Measurements from ENCODE around the gene DTX3. TPM values are rescaled to one million over a fixed set of nuclear protein-coding genes. Genes with fewer than 3 reads are reported as not detected.

DTX3 gene
- total RNA-seq, 1 experiment from 2014 or later, result 67.5 TPM

DNA sequence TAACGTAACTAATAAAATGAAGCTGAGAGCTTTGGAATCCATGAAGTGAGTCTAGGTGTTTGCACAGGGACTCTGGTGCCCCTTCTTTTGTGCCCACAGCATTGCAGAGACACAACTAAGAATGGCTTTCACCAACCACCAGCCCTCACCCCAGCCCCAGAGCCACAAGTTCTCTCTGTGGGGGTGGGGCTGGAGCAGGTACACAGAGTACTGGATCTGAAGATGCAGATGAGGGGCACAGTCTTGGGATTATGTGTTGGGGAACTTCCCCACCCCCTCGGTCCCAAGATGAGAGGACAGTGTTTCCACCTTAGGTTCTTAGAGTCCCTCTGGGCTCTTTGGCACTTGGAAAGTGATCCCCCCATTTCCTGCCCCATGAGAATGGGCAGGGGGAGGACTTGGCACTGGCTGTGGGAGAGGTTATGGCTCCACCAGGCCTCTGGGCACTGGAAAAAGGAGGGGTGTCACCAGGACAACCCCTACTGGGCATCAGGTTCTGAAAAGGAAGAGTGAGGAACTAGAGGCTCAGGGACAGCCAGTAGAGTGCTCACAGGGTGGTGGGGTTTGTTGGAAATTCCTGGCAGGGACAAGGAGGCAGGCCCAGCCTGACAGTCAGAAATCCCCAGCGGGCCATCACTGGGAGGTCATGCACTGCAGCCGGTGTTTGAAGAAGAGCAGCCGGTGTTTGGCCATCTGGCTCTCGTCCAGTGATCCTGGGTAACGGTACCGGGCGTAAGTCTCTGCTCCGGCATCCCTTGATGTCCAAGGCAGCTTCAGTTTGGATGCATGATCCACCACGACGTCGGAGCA, 21.7 kb downstream of the DTX3 start:
- peak overlapping the region in 1 of 2 experiments; percentile 46; a peak in 2 of 5 replicates for H3K4me3 Mint-ChIP-seq

More for the DNA sequence above, 21.7 kb downstream of the DTX3 start:
- H3K23ac ChIP-seq (ENCODE audit: insufficient read length, low read depth, low read length), result no peak overlapping the region
- Mint-ChIP-seq H3K27ac (peak overlapping the region in 1 of 3 experiments; percentile 68; a peak in 1 of 7 replicates), H3K27me3 (ENCODE audit: low read depth) (peaks cover 97% of the 10 kb centered on the region), H3K4me1 (peaks cover 9 to 33% of the 10 kb centered on the region in 2 experiments), H3K36me3 (ENCODE audit: insufficient read depth in 1 of 3, low read depth in 3 of 3) (no peaks in the 10 kb centered on the region; a peak in 3 of 7 replicates), H3K9me3 (no peaks in the 10 kb centered on the region)
- H3K9ac ChIP-seq (ENCODE audit: extremely low read depth, insufficient read length, low read length), result no peak overlapping the region
- no peak overlapping the region for H3K18ac ChIP-seq (ENCODE audit: insufficient read length, low read depth, low read length)
- no peaks in the 10 kb centered on the region for H3K9me3 ChIP-seq (ENCODE audit: control insufficient read depth, low read depth, low read length)
- H2BK15ac ChIP-seq (ENCODE audit: low read depth, low read length), result no peak overlapping the region
- H4K8ac ChIP-seq (replicated peaks; ENCODE audit: insufficient read length, low read depth, low read length), result no peak overlapping the region
- H3K23me2 ChIP-seq (ENCODE audit: insufficient read length, low read depth, low read length, poor library complexity, severe bottlenecking), result peaks cover 12% of the 10 kb centered on the region
- no peak overlapping the region for H3K14ac ChIP-seq (ENCODE audit: insufficient read depth, low read length)
- peak; percentile 30 for DNase-seq
- H3K79me2 ChIP-seq (ENCODE audit: insufficient read depth, low read length), result no peaks in the 10 kb centered on the region
- H4K91ac ChIP-seq (ENCODE audit: insufficient read length, low read depth, low read length), result no peak overlapping the region
- no peak overlapping the region for H2AK5ac ChIP-seq (ENCODE audit: insufficient read length, low read length)
- no peaks in the 10 kb centered on the region for H3K4me1 ChIP-seq (ENCODE audit: insufficient read depth, low read length)
- H3K4me2 ChIP-seq (ENCODE audit: insufficient read depth, insufficient read length, low read length), result no peak overlapping the region
- no CpG with 5 or more reads among the region's 13 CpGs for WGBS (ENCODE audit: extremely low coverage, insufficient read length, low lambda C conversion rate)
- no peak overlapping the region for H4K5ac ChIP-seq (ENCODE audit: insufficient read length, low read depth, low read length)
- no peak overlapping the region for H2AFZ ChIP-seq (ENCODE audit: low read length)
- no peak overlapping the region for H3K56ac ChIP-seq (ENCODE audit: insufficient read length, low read depth, low read length)
- no peak overlapping the region for H2BK12ac ChIP-seq (ENCODE audit: insufficient read length, low read depth, low read length)
- H2BK20ac ChIP-seq (ENCODE audit: low read depth, low read length, poor library complexity, severe bottlenecking), result no peak overlapping the region
- no peaks in the 10 kb centered on the region for H4K20me1 ChIP-seq (ENCODE audit: control insufficient read depth, insufficient read depth, insufficient read length)
- no peak overlapping the region for H3K27ac ChIP-seq (ENCODE audit: insufficient read length, low read depth, low read length)
- no peak for TF ChIP-seq CTCF (conservative IDR thresholded peaks at IDR 0.05)
- H3K79me1 ChIP-seq (ENCODE audit: insufficient read depth, low read depth, low read length, poor library complexity, severe bottlenecking), result no peaks in the 10 kb centered on the region
- no peak overlapping the region for H3K4ac ChIP-seq (ENCODE audit: low read depth, low read length)
- no peak overlapping the region for H2BK5ac ChIP-seq (ENCODE audit: insufficient read length, low read length)
- H3T11ph ChIP-seq (ENCODE audit: low read length), result no peak overlapping the region
- H2BK120ac ChIP-seq (ENCODE audit: low read depth, low read length, poor library complexity, severe bottlenecking), result no peak overlapping the region
- H3K27me3 ChIP-seq (ENCODE audit: insufficient read depth, low read length), result peaks cover 94% of the 10 kb centered on the region
